IMR-90 (cell line): ENCODE results near the gene RNASET2. TPM values are rescaled to one million over a fixed set of nuclear protein-coding genes. Genes with fewer than 3 reads are reported as not detected.

Experiments
- ATAC-seq: fragments of 200-7000 bp; cut with Tn5 transposase; 2 replicates; pipeline ENCODE4 v1.9.1; 2020; ENCODE audit warnings: low read depth, mild to moderate bottlenecking, moderate library complexity
- BruUV-seq: library from RNA; stranded (reverse); fragments of 400-500 nt; replicated peaks from 2 replicates; lab custom pipeline; 2021; lab: Mats Ljungman, UMichigan
- CTCF ChIA-PET: fragments of 300-600 bp; formaldehyde crosslinking; extraction: SDS; loops from one replicate; lab custom pipeline; 2021; ENCODE audit warnings: antibody characterized with exemption; lab: Yijun Ruan, JAX
- POLR2A ChIA-PET: fragments of 300-600 bp; sonication (Branson Sonifier 250); formaldehyde crosslinking; loops from one replicate; lab custom pipeline; 2022; ENCODE audit warnings: antibody characterized with exemption; ENCODE audit not compliant: unreplicated experiment; lab: Charles Lee
- DNase-seq: peaks from one replicate; pipeline ENCODE4 v3.0.0; 2013
- H2AFZ ChIP-seq: replicated peaks from 2 replicates; pipeline ENCODE3; 2013; ENCODE audit warnings: low read length, mild to moderate bottlenecking; ENCODE audit not compliant: poor library complexity
- H2AK5ac ChIP-seq: 2 replicates; pipeline ENCODE4 v1.6.1; 2013; ENCODE audit warnings: low read depth, low read length, inconsistent platforms
- H2AK9ac ChIP-seq: replicated peaks from 2 replicates; pipeline ENCODE3; 2013; ENCODE audit warnings: mild to moderate bottlenecking, low read depth, low read length, moderate library complexity; ENCODE audit not compliant: poor library complexity
- H2BK120ac ChIP-seq: 2 replicates; pipeline ENCODE4 v1.6.1; 2013; ENCODE audit warnings: low read depth, low read length, inconsistent platforms
- H2BK15ac ChIP-seq: 3 replicates; pipeline ENCODE4 v1.6.1; 2013; ENCODE audit warnings: low read depth, low read length, inconsistent platforms
- H2BK20ac ChIP-seq: 2 replicates; pipeline ENCODE4 v1.6.1; 2013; ENCODE audit warnings: low read depth, mild to moderate bottlenecking, inconsistent platforms, low read length, moderate library complexity
- H2BK5ac ChIP-seq: 2 replicates; pipeline ENCODE4 v1.6.1; 2013; ENCODE audit warnings: mild to moderate bottlenecking, low read depth, low read length, inconsistent platforms; ENCODE audit not compliant: poor library complexity, severe bottlenecking
- H3K14ac ChIP-seq: replicated peaks from 2 replicates; pipeline ENCODE4 v1.6.1; 2013; ENCODE audit warnings: low read depth, low read length, inconsistent platforms
- H3K18ac ChIP-seq: 2 replicates; pipeline ENCODE4 v1.6.1; 2013; ENCODE audit warnings: low read depth, low read length, control low read depth
- H3K23ac ChIP-seq: 2 replicates; pipeline ENCODE4 v1.6.1; 2013; ENCODE audit warnings: low read depth, low read length, inconsistent platforms
- H3K27ac ChIP-seq: 2 replicates; pipeline ENCODE4 v1.5.1; 2013; ENCODE audit warnings: mild to moderate bottlenecking, control low read depth, low read length; ENCODE audit not compliant: insufficient read depth
- H3K27me3 ChIP-seq: 2 replicates; pipeline ENCODE4 v1.6.1; 2013; ENCODE audit warnings: low read length; ENCODE audit not compliant: control insufficient read depth, insufficient read depth
- H3K36me3 ChIP-seq: 2 replicates; pipeline ENCODE4 v1.6.1; 2013; ENCODE audit warnings: low read length, mixed read lengths; ENCODE audit not compliant: control insufficient read depth, insufficient read depth
- H3K4ac ChIP-seq: 2 replicates; pipeline ENCODE4 v1.6.1; 2013; ENCODE audit warnings: low read depth, low read length, inconsistent platforms
- H3K4me1 ChIP-seq: 2 replicates; pipeline ENCODE4 v1.6.1; 2013; ENCODE audit warnings: low read length, mixed read lengths; ENCODE audit not compliant: control insufficient read depth, insufficient read depth
- H3K4me2 ChIP-seq: 2 replicates; pipeline ENCODE4 v1.6.1; 2013; ENCODE audit warnings: low read depth, mild to moderate bottlenecking, control low read depth, low read length, moderate library complexity
- H3K4me3 ChIP-seq: 2 replicates; pipeline ENCODE4 v1.5.1; 2013; ENCODE audit warnings: low read depth, mild to moderate bottlenecking, control low read depth, low read length, moderate library complexity; ENCODE audit not compliant: insufficient read depth
- H3K56ac ChIP-seq: 2 replicates; pipeline ENCODE4 v1.6.1; 2013; ENCODE audit warnings: low read length, inconsistent platforms; ENCODE audit not compliant: insufficient read depth; ENCODE audit errors: extremely low read depth
- H3K79me1 ChIP-seq, 2 experiments: 2 replicates each; pipeline ENCODE4 v1.6.1; 2013; ENCODE audit warnings: low read length in 2 of 2, inconsistent platforms in 1 of 2, low read depth in 1 of 2
- H3K9ac ChIP-seq: 2 replicates; pipeline ENCODE4 v1.6.1; 2013; ENCODE audit warnings: low read depth, low read length, control low read depth
- H3K9me1 ChIP-seq: 2 replicates; pipeline ENCODE4 v1.6.1; 2013; ENCODE audit warnings: low read length, inconsistent platforms; ENCODE audit not compliant: insufficient read depth
- H3K9me3 ChIP-seq: 2 replicates; pipeline ENCODE4 v1.6.1; 2013; ENCODE audit warnings: low read length; ENCODE audit not compliant: control insufficient read depth, insufficient read depth
- H4K20me1 ChIP-seq: 2 replicates; pipeline ENCODE4 v1.6.1; 2013; ENCODE audit warnings: low read length, inconsistent platforms; ENCODE audit not compliant: insufficient read depth
- H4K5ac ChIP-seq: 2 replicates; pipeline ENCODE4 v1.6.1; 2013; ENCODE audit warnings: mild to moderate bottlenecking, low read depth, low read length, control low read depth
- H4K8ac ChIP-seq, 2 experiments: 2 replicates each; pipeline ENCODE4 v1.6.1; 2013; ENCODE audit warnings: low read depth in 2 of 2, low read length in 2 of 2, control low read depth in 1 of 2, inconsistent platforms in 1 of 2
- H4K91ac ChIP-seq: 2 replicates; pipeline ENCODE4 v1.6.1; 2013; ENCODE audit warnings: low read depth, low read length, inconsistent platforms; ENCODE audit not compliant: insufficient read depth
- BHLHE40 ChIP-seq: fragments of 150-350 bp; IDR thresholded peaks from 2 replicates; pipeline ENCODE4 v1.6.1; 2016; ENCODE audit warnings: mild to moderate bottlenecking, low read depth, low read length
- CEBPB ChIP-seq: IDR thresholded peaks from 2 replicates; pipeline ENCODE4 v1.6.1; 2012; ENCODE audit warnings: low read depth, low read length, improper control_type of control experiment
- CHD1 ChIP-seq: IDR thresholded peaks from 2 replicates; pipeline ENCODE4 v1.6.1; 2012; ENCODE audit warnings: low read depth, low read length, improper control_type of control experiment
- MXI1 ChIP-seq: IDR thresholded peaks from 2 replicates; pipeline ENCODE4 v1.6.1; 2012; ENCODE audit warnings: low read depth, mild to moderate bottlenecking, low read length, moderate library complexity, borderline replicate concordance
- POLR2A ChIP-seq: IDR thresholded peaks from 2 replicates; pipeline ENCODE4 v1.6.1; 2012; ENCODE audit warnings: mild to moderate bottlenecking, low read depth, low read length
- USF2 ChIP-seq: fragments of 150-350 bp; IDR thresholded peaks from 2 replicates; pipeline ENCODE4 v1.6.1; 2017; ENCODE audit warnings: mild to moderate bottlenecking, antibody characterized with exemption, low read length, low read depth
- WGBS, 2 experiments: methylation state at CpG; one replicate each; pipeline versions ENCODE4 v1.1.5 to v1.1.7; 2013; ENCODE audit warnings: missing lambda C conversion rate in 2 of 2; ENCODE audit not compliant: insufficient read length in 1 of 2; ENCODE audit errors: extremely low coverage in 2 of 2; 5-methylcytosine and 5-hydroxymethylcytosine counted together
- dilution Hi-C: fragments of 300-500 bp; cut with HindIII; formaldehyde crosslinking; loops from one replicate; pipeline ENCODE4 v1.14.3; 2018; ENCODE audit warnings: low sequenced_read_pairs; ENCODE audit not compliant: unreplicated experiment
- in situ Hi-C: fragments of 300-500 bp; cut with MboI; formaldehyde crosslinking; loops from 3 replicates; pipeline ENCODE4 v1.14.3; 2019; ENCODE audit warnings: low sequenced_read_pairs, inconsistent platforms, mixed read lengths
- intact Hi-C: fragments of 100-400 bp; cut with micrococcal nuclease; formaldehyde crosslinking; loops from 2 replicates; pipeline ENCODE4 v1.10.0; 2022
- polyA plus RNA-seq, 3 experiments: library from polyadenylated mRNA; depleted of rRNA; stranded (reverse); fragments of >200 nt; gene quantifications; 2 replicates each; pipeline ENCODE4 v1.2.3, GENCODE V29; 2012; ENCODE audit warnings: low replicate concordance in 1 of 3
- total RNA-seq: library from RNA; depleted of rRNA; stranded (reverse); fragments of >200 nt; gene quantifications from 2 replicates; pipeline ENCODE4 v1.2.3, GENCODE V29; 2012

Gene RNASET2
- total and polyA plus RNA-seq, 2 of the 4 experiments (the other 2 are of a cell fraction), result 13.6 to 24.9 TPM

- POLR2A ChIA-PET, result no interaction called here
Observed at GRCh38 chr6:166906376-166907044, 49.8 kb downstream of the RNASET2 start.

More at GRCh38 chr6:166906376-166907044, 49.8 kb downstream of the RNASET2 start:
- no peak overlapping the region for H4K5ac ChIP-seq
- no peak overlapping the region for H3K9ac ChIP-seq
- H2AK9ac ChIP-seq, result no peak overlapping the region
- no peak overlapping the region for H3K4me3 ChIP-seq
- no peak overlapping the region for H2BK20ac ChIP-seq
- CTCF ChIA-PET, result no interaction called here
- H3K14ac ChIP-seq, result no peak overlapping the region
- H3K23ac ChIP-seq, result no peak overlapping the region
- no peak overlapping the region for H3K18ac ChIP-seq
- H2BK5ac ChIP-seq, result no peak overlapping the region
- no peak overlapping the region for H3K27ac ChIP-seq
- no peaks in the 10 kb centered on the region for H3K9me1 ChIP-seq
- no peak overlapping the region for H2BK120ac ChIP-seq
- H3K4me2 ChIP-seq, result no peak overlapping the region
- no peak overlapping the region for H4K8ac ChIP-seq
- WGBS, 2 experiments, result 69% methylated on average over 10 of the region's 17 CpGs; no CpG with 5 or more reads in 1 of the 2 experiments
- dilution Hi-C loops (no loop called here), in situ Hi-C loops (no loop called here), intact Hi-C loops (no loop called here)
- H3K4ac ChIP-seq, result no peak overlapping the region
- no peaks in the 10 kb centered on the region for H3K9me3 ChIP-seq
- H2AFZ ChIP-seq, result no peak overlapping the region
- H2BK15ac ChIP-seq, result no peak overlapping the region
- H3K36me3 ChIP-seq, result no peaks in the 10 kb centered on the region
- H3K27me3 ChIP-seq, result peaks cover 3% of the 10 kb centered on the region; the same call in 1 of the 2 replicates
- no peaks in the 10 kb centered on the region for H3K79me1 ChIP-seq
- DNase-seq, result no peak
- no TSS peak for BruUV-seq
- TF ChIP-seq MXI1 (no peak), CEBPB (no peak), BHLHE40 (no peak), POLR2A (no peak), CHD1 (no peak), USF2 (no peak)
- H4K91ac ChIP-seq, result no peak overlapping the region
- no peaks in the 10 kb centered on the region for H4K20me1 ChIP-seq
- no peaks in the 10 kb centered on the region for H3K4me1 ChIP-seq
- H2AK5ac ChIP-seq, result no peak overlapping the region
- H3K56ac ChIP-seq, result no peak overlapping the region
- ATAC-seq, result no peak
